Stimulated activated CD4-positive, alpha-beta T cell treated with anti-CD3 and anti-CD28 coated beads, Interleukin-1b, Interleukin-23, amount 100 ng/mL, for 48 hours (primary cell): ENCODE data around the gene RPAP2.
"Not testable (repeated sequence)": the region's sequence is repeated elsewhere in the genome, so short reads cannot be mapped to it uniquely, and the experiment has no call there.

Source experiments
- DNase-seq: peaks from one replicate; pipeline ENCODE4 v3.0.0-alpha.2; 2020

RPAP2 gene

DNA sequence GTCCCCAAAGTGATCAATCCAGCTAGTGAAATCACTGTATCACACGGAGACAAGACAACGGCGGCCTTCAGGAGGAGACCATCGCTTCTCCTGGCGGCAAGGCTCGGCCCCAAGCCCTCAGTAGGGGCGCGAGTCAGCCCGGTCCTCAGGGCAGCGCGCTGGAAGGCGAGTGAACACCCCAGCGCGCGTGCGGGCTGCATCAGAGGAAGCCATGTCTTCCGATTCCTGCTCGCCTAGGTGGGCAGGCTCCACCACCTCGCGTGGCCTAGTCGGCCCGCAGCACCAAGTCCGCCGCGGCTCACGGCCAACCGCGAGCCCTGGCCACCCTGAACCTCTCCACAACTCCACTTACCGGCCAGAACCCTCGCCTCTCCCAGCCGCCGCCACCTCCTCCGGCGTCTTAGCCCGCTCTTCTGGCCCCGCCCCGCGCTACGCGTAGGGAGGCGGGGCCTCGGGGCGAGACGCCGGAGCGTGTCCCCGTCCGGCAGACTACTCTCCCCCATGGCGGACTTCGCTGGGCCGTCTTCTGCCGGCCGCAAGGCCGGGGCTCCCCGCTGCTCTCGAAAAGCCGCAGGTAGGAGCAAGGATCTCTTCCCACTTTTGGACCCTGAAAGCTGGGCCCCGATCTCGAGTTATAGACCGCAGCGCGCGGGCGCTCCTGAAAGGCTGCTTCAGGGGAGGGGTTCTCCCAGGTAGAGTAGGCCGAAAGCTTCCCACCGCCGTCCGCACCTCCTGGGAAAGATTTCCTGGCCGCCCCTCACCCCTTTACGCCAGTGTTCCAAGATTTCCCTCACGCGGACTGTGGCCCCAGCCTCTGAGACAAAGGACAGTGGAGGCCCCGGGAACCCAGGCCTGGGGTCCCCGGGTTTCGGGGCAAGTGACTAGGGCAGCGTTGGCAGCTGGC lies at the start of gene RPAP2, which contains the start of gene GLMN:
Gene RPAP2 (plus strand): TSS at position 487 of the 904 bp plus-strand sequence. CDS start 15 bp downstream, at position 502.
Gene GLMN (minus strand): TSS at position 415 of the 904 bp plus-strand sequence. CDS start 988 bp downstream, outside the sequence.
- peak; percentile 67 for DNase-seq

DNA sequence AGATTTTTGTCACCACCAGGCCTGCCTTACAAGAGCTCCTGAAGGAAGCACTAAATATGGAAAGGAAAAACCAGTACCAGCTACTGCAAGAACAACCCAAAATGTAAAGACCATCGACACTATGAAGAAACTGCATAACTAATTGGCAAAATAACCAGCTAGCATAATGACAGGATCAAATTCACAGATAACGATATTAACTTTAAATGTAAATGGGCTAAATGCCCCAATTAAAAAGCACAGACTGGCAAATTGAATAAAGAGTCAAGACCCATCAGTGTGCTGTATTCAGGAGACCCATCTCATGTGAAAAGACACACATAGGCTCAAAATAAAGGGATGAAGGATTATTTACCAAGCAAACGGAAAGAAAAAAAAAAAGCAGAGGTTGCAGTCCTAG lies 44.1 kb upstream of the RPAP2 start:
- DNase-seq = not testable (repeated sequence)

GRCh38 chr1:92259350-92259749 lies 39.5 kb upstream of the RPAP2 start:
- no peak for DNase-seq

DNA sequence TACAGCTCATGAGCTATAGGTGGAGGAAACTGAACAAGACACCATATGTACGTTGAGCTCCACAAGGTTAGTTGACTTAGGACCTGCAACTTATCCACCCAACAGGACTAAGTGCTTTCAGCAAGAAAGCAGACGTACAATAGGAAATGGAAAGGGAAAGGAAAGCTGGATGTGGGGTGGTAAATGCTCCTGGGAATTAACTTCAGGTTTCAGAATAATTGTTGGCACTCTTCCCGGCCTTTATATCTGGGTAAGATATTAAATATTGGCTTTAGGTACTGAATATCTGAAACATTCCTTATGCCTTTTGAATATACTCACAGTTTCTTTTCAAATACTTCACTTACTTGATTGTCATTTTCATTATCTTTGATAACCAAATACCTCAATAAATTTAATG lies 36.3 kb upstream of the RPAP2 start:
- no peak for DNase-seq

- DNase-seq = no peak
Measured at GRCh38 chr1:92273039-92273438, 25.8 kb upstream of the RPAP2 start.

DNA sequence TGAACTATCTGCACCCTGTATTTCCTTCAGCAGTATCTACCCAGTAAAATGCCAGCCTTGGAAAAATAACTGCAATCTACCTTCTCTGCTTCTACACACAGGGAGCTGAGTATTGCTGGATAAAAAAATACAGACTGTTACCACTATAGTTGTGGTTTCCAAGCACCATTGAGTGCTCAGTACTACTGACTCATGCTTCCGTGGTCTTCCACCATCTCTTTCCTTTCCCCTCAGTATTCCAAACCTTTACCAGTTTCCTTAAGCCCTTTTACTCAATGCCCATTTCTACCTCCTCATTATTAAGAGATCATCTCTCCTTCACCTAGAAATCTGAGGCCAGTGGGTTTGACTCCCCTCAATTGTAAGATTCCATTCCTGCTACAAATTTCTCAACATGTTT lies 23.9 kb upstream of the RPAP2 start:
- DNase-seq = no peak

- DNase-seq = no peak
Measured at GRCh38 chr1:92276082-92276481, 22.8 kb upstream of the RPAP2 start.

- no peak for DNase-seq
Measured at GRCh38 chr1:92277105-92277723, 21.6 kb upstream of the RPAP2 start.

DNA sequence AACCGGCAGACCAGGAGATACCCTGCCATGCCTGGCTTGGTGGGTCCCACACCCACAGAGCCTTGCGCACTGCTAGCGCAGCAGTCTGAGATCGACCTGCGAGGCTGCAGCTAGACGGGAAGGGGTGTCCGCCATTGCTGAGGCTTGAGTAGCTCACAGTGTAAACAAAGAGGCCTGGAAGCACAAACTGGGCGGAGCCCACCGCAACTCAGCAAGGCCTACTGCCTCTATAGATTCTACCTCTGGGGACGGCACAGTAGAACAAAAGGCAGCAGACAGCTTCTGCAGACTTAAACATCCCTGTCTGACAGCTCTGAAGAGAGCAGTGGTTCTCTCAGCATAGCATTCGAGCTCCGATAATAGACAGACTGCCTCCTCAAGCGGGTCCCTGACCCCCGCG lies 19.1 kb upstream of the RPAP2 start:
- not testable (repeated sequence) for DNase-seq

- not testable (repeated sequence) for DNase-seq
Measured at GRCh38 chr1:92281411-92281810, 17.4 kb upstream of the RPAP2 start.

GRCh38 chr1:92291372-92291999 lies 7.4 kb upstream of the RPAP2 start:
- DNase-seq = no peak

GRCh38 chr1:92298213-92298572 lies 666 bp upstream of the RPAP2 start:
- DNase-seq = no peak

DNA sequence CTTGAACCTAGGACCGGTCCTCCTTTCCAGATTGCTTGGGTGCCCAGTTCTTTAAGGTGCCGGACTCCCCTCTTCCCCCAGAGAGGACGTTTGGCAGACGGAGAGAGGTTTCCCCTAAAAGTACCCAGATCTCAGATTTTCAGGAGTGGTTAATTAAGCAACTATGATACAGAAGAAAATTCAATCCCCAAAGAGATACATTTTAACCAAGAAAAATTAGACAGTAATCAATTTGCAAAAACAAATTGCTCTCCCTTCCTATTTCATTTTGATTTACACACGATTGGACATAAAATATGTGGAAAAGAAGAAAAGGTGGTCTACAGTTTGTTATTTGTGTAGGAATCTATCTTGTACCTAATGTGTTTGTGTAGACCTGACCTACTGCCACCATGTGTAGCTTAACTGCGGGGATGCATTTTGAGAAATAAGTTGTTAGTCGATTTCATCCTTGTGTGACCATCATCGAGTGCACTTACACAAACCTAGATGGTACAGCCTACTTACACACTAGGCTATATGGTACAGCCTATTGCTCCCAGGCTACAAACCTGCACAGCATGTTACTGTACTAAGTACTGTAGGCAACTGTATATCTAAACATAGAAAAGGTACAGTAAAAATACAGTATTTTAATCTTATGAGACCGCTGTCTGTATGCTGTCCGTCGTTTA lies 755 bp downstream of the RPAP2 start:
- no peak for DNase-seq

DNA sequence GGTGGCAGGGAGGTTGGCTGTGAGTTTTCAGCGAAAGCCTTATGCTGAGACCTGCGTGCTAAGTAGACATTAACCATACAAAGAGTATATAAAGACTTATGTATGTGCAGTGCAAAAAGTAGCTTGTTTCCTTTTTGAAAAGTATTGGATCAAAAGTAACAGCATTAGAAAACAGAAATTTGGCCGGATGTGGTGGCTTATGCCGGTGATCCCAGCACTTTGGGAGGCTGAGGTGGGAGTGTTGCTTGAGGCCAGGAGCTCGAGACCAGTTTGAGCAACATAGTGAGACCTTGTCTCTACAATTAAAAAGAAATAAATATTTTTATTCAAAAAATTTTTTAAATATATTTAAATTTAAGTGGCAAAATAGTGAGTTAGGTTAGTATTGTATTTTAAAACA lies 2.2 kb downstream of the RPAP2 start:
- DNase-seq = no peak

DNA sequence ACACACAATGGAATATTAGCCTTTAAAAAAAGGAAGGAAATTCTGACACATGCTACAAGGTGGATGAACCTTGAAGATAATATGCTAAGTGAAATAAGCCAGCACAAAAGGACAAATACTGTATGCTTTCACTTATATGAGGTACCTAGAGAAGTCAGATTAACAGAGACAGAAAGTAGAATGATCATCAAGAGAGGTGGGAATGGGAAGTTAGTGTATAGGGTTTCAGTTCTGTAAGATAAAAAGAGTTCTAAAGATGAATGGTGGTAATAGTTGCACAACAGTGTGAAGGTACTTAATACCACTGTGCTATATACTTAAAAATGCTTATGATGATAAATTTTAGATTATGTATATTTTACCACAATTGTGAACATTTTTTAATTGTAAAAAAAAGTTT lies 7.2 kb downstream of the RPAP2 start:
- no peak for DNase-seq

DNA sequence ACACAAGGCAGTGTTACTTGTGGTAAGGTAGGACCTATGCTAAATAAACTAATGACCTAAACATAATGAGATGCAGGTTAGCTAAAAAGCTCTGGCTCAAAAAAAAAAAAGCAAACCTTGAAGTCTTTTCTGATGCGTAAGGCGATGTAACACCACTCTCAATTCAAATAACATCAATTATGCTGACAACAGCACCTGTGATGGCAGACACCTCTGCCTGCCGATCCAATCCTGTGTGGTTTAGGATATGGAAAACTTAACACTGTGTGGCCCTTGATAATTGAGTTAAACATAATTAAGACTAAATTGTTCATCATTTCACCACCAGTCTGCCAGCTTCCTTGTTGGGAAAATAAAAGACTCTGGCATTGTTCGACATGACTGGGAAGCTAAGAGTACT lies 9.1 kb downstream of the RPAP2 start:
- DNase-seq = no peak

DNA sequence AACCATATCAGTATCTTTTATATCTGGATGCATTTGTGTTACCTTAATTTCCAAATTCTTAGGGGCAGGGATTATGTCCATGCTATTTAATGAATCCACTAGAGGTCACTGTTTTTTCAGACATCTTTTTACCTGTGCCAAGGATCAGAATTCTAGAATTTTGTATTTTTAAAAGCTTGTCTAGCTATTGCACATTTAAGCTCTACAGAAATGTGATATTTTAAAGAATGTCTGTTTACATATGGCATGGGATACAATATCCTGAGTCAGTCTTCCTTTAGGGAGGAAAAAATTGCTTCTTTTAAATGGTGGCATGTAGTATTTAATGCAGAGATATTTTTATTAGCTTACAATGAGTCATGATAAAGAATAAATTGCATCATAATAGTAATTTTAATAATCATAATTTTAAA lies 11.3 kb downstream of the RPAP2 start:
- DNase-seq = no peak

GRCh38 chr1:92314024-92314423 lies 15.2 kb downstream of the RPAP2 start:
- DNase-seq = no peak

- peak; percentile 39 for DNase-seq
Measured at GRCh38 chr1:92315766-92316599, 17.1 kb downstream of the RPAP2 start.

GRCh38 chr1:92317836-92318493 lies 19.1 kb downstream of the RPAP2 start:
- no peak for DNase-seq
